Activated CD4-positive, alpha-beta T cell treated with anti-CD3 and anti-CD28 coated beads for 48 hours (primary cell): ENCODE results near the gene UBA52.

Experiments used
- DNase-seq: peaks from one replicate; pipeline ENCODE4 v3.0.0-alpha.2; 2020

UBA52 gene

GRCh38 chr19:18608805-18609716 is 37.4 kb downstream of the UBA52 start:
- DNase-seq, result no peak

GRCh38 chr19:18609717-18610051 is 38.0 kb downstream of the UBA52 start:
- no peak for DNase-seq

- no peak for DNase-seq
Observed at GRCh38 chr19:18610245-18610555, 38.5 kb downstream of the UBA52 start.

- no peak for DNase-seq
Observed at GRCh38 chr19:18610556-18611326, 39.1 kb downstream of the UBA52 start.

- DNase-seq, result no peak
Observed at GRCh38 chr19:18611327-18612050, 39.8 kb downstream of the UBA52 start.

GRCh38 chr19:18612051-18612771 is 40.6 kb downstream of the UBA52 start:
- no peak for DNase-seq

- DNase-seq, result no peak
Observed at GRCh38 chr19:18612772-18613588, 41.3 kb downstream of the UBA52 start, which contains the start of gene TMEM59L. TMEM59L (plus strand) TSS chr19:18612870; CDS start chr19:18612959, 89 bp downstream.

GRCh38 chr19:18613589-18614234 is 42.1 kb downstream of the UBA52 start:
- DNase-seq, result no peak

- DNase-seq, result no peak
Observed at GRCh38 chr19:18616023-18616422, 44.4 kb downstream of the UBA52 start.

GRCh38 chr19:18617562-18617961 is 45.9 kb downstream of the UBA52 start:
- no peak for DNase-seq

GRCh38 chr19:18618236-18618635 is 46.6 kb downstream of the UBA52 start:
- DNase-seq, result no peak

- DNase-seq, result no peak
Observed at GRCh38 chr19:18620311-18620710, 48.7 kb downstream of the UBA52 start.

GRCh38 chr19:18620902-18621301 is 49.2 kb downstream of the UBA52 start:
- DNase-seq, result no peak

- no peak for DNase-seq
Observed at GRCh38 chr19:18626906-18627305, 55.2 kb downstream of the UBA52 start.
